GM12878 (cell line): ENCODE data around the gene MYOC.

ENCODE experiments used
- CBFB ChIP-seq: IDR thresholded peaks from 2 replicates; pipeline ENCODE4 v1.6.1; 2016; ENCODE audit warnings: antibody characterized with exemption, low read depth
- NR2C2 ChIP-seq: IDR thresholded peaks from 2 replicates; pipeline ENCODE4 v1.6.1; 2011; ENCODE audit warnings: borderline replicate concordance, low read depth; ENCODE audit not compliant: control insufficient read depth, insufficient read length
- NRF1 ChIP-seq: conservative IDR thresholded peaks from 2 replicates; pipeline ENCODE4 v1.6.1; 2011; ENCODE audit warnings: mild to moderate bottlenecking, low read depth, low read length, improper control_type of control experiment
- SMAD5 ChIP-seq: IDR thresholded peaks from 2 replicates; pipeline ENCODE4 v1.6.1; 2016; ENCODE audit warnings: antibody characterized with exemption, low read depth
- TF ChIP-seq, protein P1 (sequence below), 3 experiments: IDR thresholded peaks in 2 of 3; conservative IDR thresholded peaks in 1 of 3; 2 replicates each; pipeline ENCODE4 v1.5.1; 2011; ENCODE audit warnings: low read depth in 3 of 3, low read length in 3 of 3, mild to moderate bottlenecking in 3 of 3, control low read depth in 2 of 3, moderate library complexity in 2 of 3, inconsistent platforms in 1 of 3, mixed read lengths in 1 of 3; ENCODE audit not compliant: control insufficient read depth in 2 of 3, insufficient read depth in 1 of 3; ENCODE audit errors: extremely low read depth in 1 of 3

DNA sequence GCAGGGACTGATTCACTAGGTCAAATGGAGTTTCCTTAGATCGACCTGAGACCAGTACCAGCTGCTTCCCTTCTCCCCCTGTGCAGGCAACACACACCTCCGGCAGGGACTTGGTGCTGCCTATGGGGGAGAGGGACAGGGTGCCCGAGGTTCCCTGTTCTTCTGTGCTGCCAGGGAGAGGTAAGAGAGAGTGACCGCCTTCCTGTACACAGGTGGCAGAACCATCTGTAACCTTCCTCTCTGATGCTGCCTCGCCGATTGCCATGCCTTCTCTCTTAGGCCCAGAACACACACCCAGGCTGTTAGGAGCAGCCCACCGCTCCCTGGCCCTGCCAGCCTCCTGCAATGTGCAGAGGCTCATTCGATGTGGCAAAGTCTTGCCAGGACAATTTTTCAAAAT, 9.3 kb downstream of the MYOC start:
- TF ChIP-seq CBFB = no peak
- TF ChIP-seq SMAD5 = no peak
- TF ChIP-seq, protein P1, sequence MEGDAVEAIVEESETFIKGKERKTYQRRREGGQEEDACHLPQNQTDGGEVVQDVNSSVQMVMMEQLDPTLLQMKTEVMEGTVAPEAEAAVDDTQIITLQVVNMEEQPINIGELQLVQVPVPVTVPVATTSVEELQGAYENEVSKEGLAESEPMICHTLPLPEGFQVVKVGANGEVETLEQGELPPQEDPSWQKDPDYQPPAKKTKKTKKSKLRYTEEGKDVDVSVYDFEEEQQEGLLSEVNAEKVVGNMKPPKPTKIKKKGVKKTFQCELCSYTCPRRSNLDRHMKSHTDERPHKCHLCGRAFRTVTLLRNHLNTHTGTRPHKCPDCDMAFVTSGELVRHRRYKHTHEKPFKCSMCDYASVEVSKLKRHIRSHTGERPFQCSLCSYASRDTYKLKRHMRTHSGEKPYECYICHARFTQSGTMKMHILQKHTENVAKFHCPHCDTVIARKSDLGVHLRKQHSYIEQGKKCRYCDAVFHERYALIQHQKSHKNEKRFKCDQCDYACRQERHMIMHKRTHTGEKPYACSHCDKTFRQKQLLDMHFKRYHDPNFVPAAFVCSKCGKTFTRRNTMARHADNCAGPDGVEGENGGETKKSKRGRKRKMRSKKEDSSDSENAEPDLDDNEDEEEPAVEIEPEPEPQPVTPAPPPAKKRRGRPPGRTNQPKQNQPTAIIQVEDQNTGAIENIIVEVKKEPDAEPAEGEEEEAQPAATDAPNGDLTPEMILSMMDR (IDR thresholded peaks at IDR 0.05 in 2 of 3, conservative IDR thresholded peaks at IDR 0.05 in 1 of 3; ENCODE audit: control insufficient read depth in 2 of 3, extremely low read depth in 1 of 3, insufficient read depth in 1 of 3, low read depth in 3 of 3, low read length in 3 of 3) = no peak
- no peak for TF ChIP-seq NRF1
- no peak for TF ChIP-seq NR2C2
